Spleen (tissue), 7 donors: ENCODE measurements around the gene OR2T29.

Experiments
- POLR2A ChIP-seq, 3 donors: fragments of 450-650 bp; IDR thresholded peaks; one replicate each; pipeline ENCODE4 v1.5.1; 2017; ENCODE audit warnings: antibody characterized with exemption in 3 of 3, mild to moderate bottlenecking in 1 of 3
- POLR2AphosphoS5 ChIP-seq, 3 donors: sonication (generic); formaldehyde crosslinking; IDR thresholded peaks; one replicate each; pipeline ENCODE4 v1.5.1; 2017; ENCODE audit warnings: antibody characterized with exemption in 3 of 3
- TF ChIP-seq, protein P1 (sequence below), 11 experiments: fragments of 200-600 bp in 7 of 11; fragments of 450-650 bp in 4 of 11; sonication (generic) in 4 of 11; IDR thresholded peaks in 8 of 11; conservative IDR thresholded peaks in 3 of 11; 1 replicate in 7 of 11; 2 replicates in 4 of 11; pipeline versions ENCODE4 v1.4.0 to v1.8.0; 2016 to 2021; ENCODE audit warnings: antibody characterized with exemption in 11 of 11, inconsistent platforms in 4 of 11, mild to moderate bottlenecking in 1 of 11
- donor health status: DM: no; HTN: no; CAD: no; lungs with moderate emphysema.
- donor health status: DM: no; HTN: no; CAD: no.
- donor health status: DM: no; HTN: no; CAD: no.

DNA sequence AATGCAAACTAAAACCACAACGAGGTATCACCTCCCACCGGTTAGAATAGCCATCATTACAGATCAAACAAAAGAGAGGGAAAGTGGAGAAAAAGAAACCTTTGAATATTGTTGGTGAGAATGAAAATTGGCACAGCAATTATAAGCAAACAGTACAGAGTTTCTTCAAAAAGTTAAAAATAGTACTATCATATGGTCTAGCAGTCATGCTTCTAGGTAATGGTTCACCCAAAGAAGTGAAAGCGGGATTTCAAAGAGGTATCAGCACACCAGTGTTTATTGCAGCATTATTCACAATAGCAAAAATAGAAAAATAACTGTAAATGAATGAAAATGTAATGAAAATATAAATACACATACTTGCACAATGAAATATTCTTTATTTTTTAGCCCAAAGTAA lies 26.8 kb upstream of the OR2T29 start:
- TF ChIP-seq, protein P1, sequence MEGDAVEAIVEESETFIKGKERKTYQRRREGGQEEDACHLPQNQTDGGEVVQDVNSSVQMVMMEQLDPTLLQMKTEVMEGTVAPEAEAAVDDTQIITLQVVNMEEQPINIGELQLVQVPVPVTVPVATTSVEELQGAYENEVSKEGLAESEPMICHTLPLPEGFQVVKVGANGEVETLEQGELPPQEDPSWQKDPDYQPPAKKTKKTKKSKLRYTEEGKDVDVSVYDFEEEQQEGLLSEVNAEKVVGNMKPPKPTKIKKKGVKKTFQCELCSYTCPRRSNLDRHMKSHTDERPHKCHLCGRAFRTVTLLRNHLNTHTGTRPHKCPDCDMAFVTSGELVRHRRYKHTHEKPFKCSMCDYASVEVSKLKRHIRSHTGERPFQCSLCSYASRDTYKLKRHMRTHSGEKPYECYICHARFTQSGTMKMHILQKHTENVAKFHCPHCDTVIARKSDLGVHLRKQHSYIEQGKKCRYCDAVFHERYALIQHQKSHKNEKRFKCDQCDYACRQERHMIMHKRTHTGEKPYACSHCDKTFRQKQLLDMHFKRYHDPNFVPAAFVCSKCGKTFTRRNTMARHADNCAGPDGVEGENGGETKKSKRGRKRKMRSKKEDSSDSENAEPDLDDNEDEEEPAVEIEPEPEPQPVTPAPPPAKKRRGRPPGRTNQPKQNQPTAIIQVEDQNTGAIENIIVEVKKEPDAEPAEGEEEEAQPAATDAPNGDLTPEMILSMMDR (IDR thresholded peaks at IDR 0.05 in 8 of 11, conservative IDR thresholded peaks at IDR 0.05 in 3 of 11) = no peak
- TF ChIP-seq POLR2AphosphoS5 (IDR thresholded peaks at IDR 0.05) (no peak), POLR2A (IDR thresholded peaks at IDR 0.05) (no peak)
